GM15510 (cell line): ENCODE results near the gene UNC5B.

Experiments used
- POLR2A ChIP-seq: IDR thresholded peaks from 3 replicates; pipeline ENCODE4 v1.6.1; 2011; ENCODE audit warnings: borderline replicate concordance; ENCODE audit not compliant: insufficient read length; ENCODE audit errors: extremely low read depth

UNC5B gene

GRCh38 chr10:71228875-71229675 lies 16.7 kb downstream of the UNC5B start:
- no peak for TF ChIP-seq POLR2A

GRCh38 chr10:71229726-71230655 lies 17.6 kb downstream of the UNC5B start:
- TF ChIP-seq POLR2A: no peak

- no peak for TF ChIP-seq POLR2A
These were observed 18.3 kb downstream of the UNC5B start for GRCh38 chr10:71230656-71231025.

- no peak for TF ChIP-seq POLR2A
These were observed 18.8 kb downstream of the UNC5B start for GRCh38 chr10:71231206-71231605.

GRCh38 chr10:71232089-71232998 lies 20.0 kb downstream of the UNC5B start:
- no peak for TF ChIP-seq POLR2A

GRCh38 chr10:71233482-71233892 lies 21.1 kb downstream of the UNC5B start:
- no peak for TF ChIP-seq POLR2A

- no peak for TF ChIP-seq POLR2A
These were observed 21.9 kb downstream of the UNC5B start for GRCh38 chr10:71234004-71234894.

- TF ChIP-seq POLR2A: no peak
These were observed 22.8 kb downstream of the UNC5B start for GRCh38 chr10:71234970-71235685.

GRCh38 chr10:71235808-71236207 lies 23.4 kb downstream of the UNC5B start:
- no peak for TF ChIP-seq POLR2A

GRCh38 chr10:71236286-71236685 lies 23.9 kb downstream of the UNC5B start:
- no peak for TF ChIP-seq POLR2A

GRCh38 chr10:71236822-71237682 lies 24.7 kb downstream of the UNC5B start:
- no peak for TF ChIP-seq POLR2A
